ENCODE measurements around the gene FSTL4.

DNA sequence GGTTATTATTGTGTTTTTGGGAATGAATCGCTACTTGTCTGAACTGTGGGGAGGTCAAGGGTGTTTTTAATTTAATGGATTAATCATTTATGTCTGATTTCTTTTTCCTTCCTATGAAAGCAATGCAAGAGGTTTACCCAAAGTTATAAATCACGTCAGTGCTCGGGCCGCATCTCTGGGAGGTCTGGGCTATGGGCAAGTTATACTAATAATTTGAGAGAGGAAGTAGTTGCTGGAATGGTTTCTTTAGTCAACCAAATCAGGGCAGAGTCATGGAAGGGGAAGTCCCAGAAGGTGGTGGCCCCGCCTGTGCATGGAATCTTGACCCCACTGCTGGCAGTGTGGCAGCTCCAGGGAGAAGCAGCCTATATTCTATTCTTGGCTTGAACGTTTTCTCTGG, 380.3 kb downstream of the FSTL4 start:
- TF ChIP-seq, protein P1, sequence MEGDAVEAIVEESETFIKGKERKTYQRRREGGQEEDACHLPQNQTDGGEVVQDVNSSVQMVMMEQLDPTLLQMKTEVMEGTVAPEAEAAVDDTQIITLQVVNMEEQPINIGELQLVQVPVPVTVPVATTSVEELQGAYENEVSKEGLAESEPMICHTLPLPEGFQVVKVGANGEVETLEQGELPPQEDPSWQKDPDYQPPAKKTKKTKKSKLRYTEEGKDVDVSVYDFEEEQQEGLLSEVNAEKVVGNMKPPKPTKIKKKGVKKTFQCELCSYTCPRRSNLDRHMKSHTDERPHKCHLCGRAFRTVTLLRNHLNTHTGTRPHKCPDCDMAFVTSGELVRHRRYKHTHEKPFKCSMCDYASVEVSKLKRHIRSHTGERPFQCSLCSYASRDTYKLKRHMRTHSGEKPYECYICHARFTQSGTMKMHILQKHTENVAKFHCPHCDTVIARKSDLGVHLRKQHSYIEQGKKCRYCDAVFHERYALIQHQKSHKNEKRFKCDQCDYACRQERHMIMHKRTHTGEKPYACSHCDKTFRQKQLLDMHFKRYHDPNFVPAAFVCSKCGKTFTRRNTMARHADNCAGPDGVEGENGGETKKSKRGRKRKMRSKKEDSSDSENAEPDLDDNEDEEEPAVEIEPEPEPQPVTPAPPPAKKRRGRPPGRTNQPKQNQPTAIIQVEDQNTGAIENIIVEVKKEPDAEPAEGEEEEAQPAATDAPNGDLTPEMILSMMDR (IDR thresholded peaks at IDR 0.05; ENCODE audit: low read length) = no peak
- no peak for TF ChIP-seq EZH2 (optimal IDR thresholded peaks at IDR 0.05; ENCODE audit: low read depth, low read length)
